Vagina (tissue), 2 donors: ENCODE measurements around the gene ZNF512.

Experiments used
- CTCF ChIP-seq, 3 experiments: fragments of 450-650 bp in 2 of 3; fragments of 200-600 bp in 1 of 3; sonication (generic) in 1 of 3; IDR thresholded peaks; one replicate each; pipeline ENCODE4 v1.5.1; 2017 to 2019; ENCODE audit warnings: antibody characterized with exemption in 3 of 3, mild to moderate bottlenecking in 2 of 3, moderate library complexity in 2 of 3
- POLR2A ChIP-seq, 2 donors: fragments of 450-650 bp; IDR thresholded peaks; one replicate each; pipeline ENCODE4 v1.6.1; 2017; ENCODE audit warnings: antibody characterized with exemption in 2 of 2, mild to moderate bottlenecking in 2 of 2, moderate library complexity in 2 of 2
- POLR2AphosphoS5 ChIP-seq, 2 donors: sonication (generic); formaldehyde crosslinking; IDR thresholded peaks; one replicate each; pipeline ENCODE4 v1.9.0; 2017; ENCODE audit warnings: antibody characterized with exemption in 2 of 2, mild to moderate bottlenecking in 2 of 2, low read depth in 1 of 2; ENCODE audit not compliant: insufficient read depth in 1 of 2

GRCh38 chr2:27566628-27567027 lies 16.2 kb upstream of the ZNF512 start:
- TF ChIP-seq CTCF (IDR thresholded peaks at IDR 0.05) = no peak
- no peak for TF ChIP-seq POLR2AphosphoS5 (IDR thresholded peaks at IDR 0.05; ENCODE audit: insufficient read depth in 1 of 2, low read depth in 1 of 2)
- no peak for TF ChIP-seq POLR2A (IDR thresholded peaks at IDR 0.05)
